Measurements from ENCODE around the gene TAF11L14. TPM values are rescaled to one million over a fixed set of nuclear protein-coding genes. Genes with fewer than 3 reads are reported as not detected.
"Not testable (repeated sequence)": the region's sequence is repeated elsewhere in the genome, so short reads cannot be mapped to it uniquely, and the experiment has no call there.

TAF11L14 gene
- total RNA-seq, 2 experiments from 2014 or later: not detected

- H3K27ac Mint-ChIP-seq; H3K9me3 Mint-ChIP-seq; H3K36me3 Mint-ChIP-seq (ENCODE audit: low read depth); CTCF ChIA-PET; H3K27me3 Mint-ChIP-seq (ENCODE audit: low read depth); DNase-seq; H3K4me1 Mint-ChIP-seq (ENCODE audit: low read depth); H3K4me3 Mint-ChIP-seq; intact Hi-C loops (cut with micrococcal nuclease): not testable (repeated sequence)
Observed at GRCh38 chr5:17631788-17632187, 2.5 kb upstream of the TAF11L14 start, which contains the start of gene TAF11L13. Gene TAF11L13 (plus strand): TSS chr5:17632088.

- DNase-seq; H3K36me3 Mint-ChIP-seq (ENCODE audit: low read depth); H3K27ac Mint-ChIP-seq; intact Hi-C loops (cut with micrococcal nuclease); CTCF ChIA-PET; H3K27me3 Mint-ChIP-seq (ENCODE audit: low read depth); H3K4me1 Mint-ChIP-seq (ENCODE audit: low read depth); H3K4me3 Mint-ChIP-seq: not testable (repeated sequence)
- H3K9me3 Mint-ChIP-seq: peaks cover 12% of the 10 kb centered on the region
Observed at GRCh38 chr5:17649232-17649631, 15.0 kb downstream of the TAF11L14 start.

GRCh38 chr5:17655201-17655759 is 21.0 kb downstream of the TAF11L14 start:
- DNase-seq; H3K4me1 Mint-ChIP-seq (ENCODE audit: low read depth); CTCF ChIA-PET; H3K9me3 Mint-ChIP-seq; intact Hi-C loops (cut with micrococcal nuclease); H3K36me3 Mint-ChIP-seq (ENCODE audit: low read depth); H3K4me3 Mint-ChIP-seq; H3K27ac Mint-ChIP-seq; H3K27me3 Mint-ChIP-seq (ENCODE audit: low read depth): not testable (repeated sequence)

- no peak overlapping the region for H3K27ac Mint-ChIP-seq
- H3K4me3 Mint-ChIP-seq: no peak overlapping the region
- CTCF ChIA-PET: no interaction called here
Observed at GRCh38 chr5:17655921-17656320, 21.7 kb downstream of the TAF11L14 start.

GRCh38 chr5:17663182-17663581 is 28.9 kb downstream of the TAF11L14 start:
- intact Hi-C loops (cut with micrococcal nuclease): no loop called here
- H3K4me1 Mint-ChIP-seq (ENCODE audit: low read depth): no peaks in the 10 kb centered on the region
- H3K27ac Mint-ChIP-seq: no peak overlapping the region
- H3K9me3 Mint-ChIP-seq: peaks cover 9% of the 10 kb centered on the region
- H3K27me3 Mint-ChIP-seq (ENCODE audit: low read depth): no peaks in the 10 kb centered on the region
- H3K36me3 Mint-ChIP-seq (ENCODE audit: low read depth): no peaks in the 10 kb centered on the region
- DNase-seq: no peak
- no peak overlapping the region for H3K4me3 Mint-ChIP-seq
- CTCF ChIA-PET: interaction anchor here (0.7 kb wide), 1 partner anchor 622 kb away, joined by 3 read pairs; no protein-coding TSS in a partner anchor

More at GRCh38 chr5:17655921-17656320, 21.7 kb downstream of the TAF11L14 start:
- Mint-ChIP-seq H3K9me3 (no peaks in the 10 kb centered on the region), H3K4me1 (ENCODE audit: low read depth) (no peaks in the 10 kb centered on the region), H3K36me3 (ENCODE audit: low read depth) (no peaks in the 10 kb centered on the region), H3K27me3 (ENCODE audit: low read depth) (no peaks in the 10 kb centered on the region)
- no peak for DNase-seq
- intact Hi-C loops (cut with micrococcal nuclease): no loop called here

- H3K27ac Mint-ChIP-seq: no peak overlapping the region
- CTCF ChIA-PET: no interaction called here
- DNase-seq: no peak
- H3K4me3 Mint-ChIP-seq: no peak overlapping the region
- no peaks in the 10 kb centered on the region for H3K4me1 Mint-ChIP-seq (ENCODE audit: low read depth)
- H3K27me3 Mint-ChIP-seq (ENCODE audit: low read depth): no peaks in the 10 kb centered on the region
- intact Hi-C loops (cut with micrococcal nuclease): no loop called here
- H3K36me3 Mint-ChIP-seq (ENCODE audit: low read depth): no peaks in the 10 kb centered on the region
- peaks cover 9% of the 10 kb centered on the region for H3K9me3 Mint-ChIP-seq
Observed at GRCh38 chr5:17665836-17666235, 31.6 kb downstream of the TAF11L14 start.

GRCh38 chr5:17666726-17667235 is 32.5 kb downstream of the TAF11L14 start:
- no peak overlapping the region for H3K4me3 Mint-ChIP-seq
- no peaks in the 10 kb centered on the region for H3K36me3 Mint-ChIP-seq (ENCODE audit: low read depth)
- no peak for DNase-seq
- H3K4me1 Mint-ChIP-seq (ENCODE audit: low read depth): no peaks in the 10 kb centered on the region
- intact Hi-C loops (cut with micrococcal nuclease): no loop called here
- H3K27me3 Mint-ChIP-seq (ENCODE audit: low read depth): no peaks in the 10 kb centered on the region
- CTCF ChIA-PET: no interaction called here
- no peak overlapping the region for H3K27ac Mint-ChIP-seq
- peaks cover 8% of the 10 kb centered on the region for H3K9me3 Mint-ChIP-seq

GRCh38 chr5:17670353-17670752 is 36.1 kb downstream of the TAF11L14 start:
- H3K9me3 Mint-ChIP-seq: peaks cover 12% of the 10 kb centered on the region
- H3K27me3 Mint-ChIP-seq (ENCODE audit: low read depth): no peaks in the 10 kb centered on the region
- no peaks in the 10 kb centered on the region for H3K36me3 Mint-ChIP-seq (ENCODE audit: low read depth)
- no peak for DNase-seq
- no peaks in the 10 kb centered on the region for H3K4me1 Mint-ChIP-seq (ENCODE audit: low read depth)
- H3K27ac Mint-ChIP-seq: no peak overlapping the region
- H3K4me3 Mint-ChIP-seq: no peak overlapping the region
- intact Hi-C loops (cut with micrococcal nuclease): no loop called here
- CTCF ChIA-PET: interaction anchor here (0.6 kb wide), 1 partner anchor 1135 kb away, joined by 3 read pairs; no protein-coding TSS in a partner anchor

- no peak overlapping the region for H3K27ac Mint-ChIP-seq
- CTCF ChIA-PET: no interaction called here
- H3K27me3 Mint-ChIP-seq (ENCODE audit: low read depth): no peaks in the 10 kb centered on the region
- intact Hi-C loops (cut with micrococcal nuclease): no loop called here
- no peaks in the 10 kb centered on the region for H3K4me1 Mint-ChIP-seq (ENCODE audit: low read depth)
- H3K36me3 Mint-ChIP-seq (ENCODE audit: low read depth): no peaks in the 10 kb centered on the region
- H3K9me3 Mint-ChIP-seq: peaks cover 3% of the 10 kb centered on the region
- no peak for DNase-seq
- no peak overlapping the region for H3K4me3 Mint-ChIP-seq
Observed at GRCh38 chr5:17678751-17679324, 44.6 kb downstream of the TAF11L14 start.

- Mint-ChIP-seq H3K27me3 (ENCODE audit: low read depth) (no peaks in the 10 kb centered on the region), H3K4me1 (ENCODE audit: low read depth) (no peaks in the 10 kb centered on the region), H3K36me3 (ENCODE audit: low read depth) (no peaks in the 10 kb centered on the region), H3K9me3 (peaks cover 3% of the 10 kb centered on the region), H3K4me3 (no peak overlapping the region), H3K27ac (no peak overlapping the region)
- CTCF ChIA-PET: no interaction called here
- intact Hi-C loops (cut with micrococcal nuclease): no loop called here
- DNase-seq: no peak
Observed at GRCh38 chr5:17679597-17680203, 45.4 kb downstream of the TAF11L14 start.

GRCh38 chr5:17680737-17681136 is 46.5 kb downstream of the TAF11L14 start:
- intact Hi-C loops (cut with micrococcal nuclease): no loop called here
- Mint-ChIP-seq H3K27me3 (ENCODE audit: low read depth) (no peaks in the 10 kb centered on the region), H3K9me3 (peaks cover 3% of the 10 kb centered on the region), H3K27ac (no peak overlapping the region), H3K4me3 (no peak overlapping the region), H3K36me3 (ENCODE audit: low read depth) (no peaks in the 10 kb centered on the region), H3K4me1 (ENCODE audit: low read depth) (no peaks in the 10 kb centered on the region)
- DNase-seq: no peak
- CTCF ChIA-PET: no interaction called here

Data from activated naive CD4-positive, alpha-beta T cell treated with anti-CD3 and anti-CD28 coated beads for 36 hours (primary cell).